ENCODE data around the gene SSTR3. TPM values are rescaled to one million over a fixed set of nuclear protein-coding genes. Genes with fewer than 3 reads are reported as not detected.

Gene SSTR3
- total and polyA plus RNA-seq, 9 of the 15 experiments (the other 6 are each of a cell fraction or from before 2014, with no cell fraction given), result 0.03 TPM; not detected in 8

- TF ChIP-seq NFE2 (IDR thresholded peaks at IDR 0.05; ENCODE audit: low read depth) (peak; percentile 25; the same call in 1 of the 2 replicates), BRD9 (IDR thresholded peaks at IDR 0.05; ENCODE audit: low read depth, partially characterized antibody) (peak; percentile 62), ZNF174 (CRISPR knock-in tag; IDR thresholded peaks at IDR 0.05) (no peak), ZFP36 (IDR thresholded peaks at IDR 0.05; ENCODE audit: low read depth, low read length, partially characterized antibody) (peak; percentile 89), DNMT1 (IDR thresholded peaks at IDR 0.05) (no peak), ATF3 (IDR thresholded peaks at IDR 0.05) (0 out of 2 replicates have a peak, but pooled peaks have one; percentile 16), ATF3 (CRISPR knock-in tag; conservative IDR thresholded peaks at IDR 0.05) (no peak), TRIM24 (IDR thresholded peaks at IDR 0.05) (no peak), XRCC4 (IDR thresholded peaks at IDR 0.05; ENCODE audit: extremely low read depth, insufficient read depth, insufficient read length) (no peak), SRSF7 (optimal IDR thresholded peaks at IDR 0.05; ENCODE audit: low read depth, low read length) (no peak), PTBP1 (IDR thresholded peaks at IDR 0.05; ENCODE audit: low read depth, low read length) (0 out of 2 replicates have a peak, but pooled peaks have one; percentile 38), ZBTB40 (IDR thresholded peaks at IDR 0.05) (no peak), ZBTB40 (CRISPR knock-in tag; IDR thresholded peaks at IDR 0.05) (no peak), ZNF780A (CRISPR knock-in tag; IDR thresholded peaks at IDR 0.05) (no peak), ZNF212 (CRISPR knock-in tag; IDR thresholded peaks at IDR 0.05) (no peak), DLX4 (CRISPR knock-in tag; IDR thresholded peaks at IDR 0.05) (no peak), SMAD4 (CRISPR knock-in tag; conservative IDR thresholded peaks at IDR 0.05) (0 out of 2 replicates have a peak, but pooled peaks have one; percentile 30), TEAD4 (IDR thresholded peaks at IDR 0.05; ENCODE audit: low read length) (no peak), TEAD4 (CRISPR knock-in tag; IDR thresholded peaks at IDR 0.05; ENCODE audit: borderline replicate concordance) (no peak)
Observed at GRCh38 chr22:37229805-37230672, 17.8 kb upstream of the SSTR3 start (continued).

Data from K562 (cell line).